HL-60 (cell line): ENCODE results near the gene FAM25C.
"Not testable (repeated sequence)": the region's sequence is repeated elsewhere in the genome, so short reads cannot be mapped to it uniquely, and the experiment has no call there.

Source experiments
- CTCF ChIP-seq: IDR thresholded peaks from one replicate; pipeline ENCODE4 v1.5.1; 2011; ENCODE audit warnings: low read length, control low read depth, inconsistent platforms; ENCODE audit not compliant: insufficient read depth
- GABPA ChIP-seq: IDR thresholded peaks from 2 replicates; pipeline ENCODE4 v1.6.1; 2012; ENCODE audit warnings: low read depth
- POLR2AphosphoS5 ChIP-seq: IDR thresholded peaks from 2 replicates; pipeline ENCODE4 v1.6.1; 2012; ENCODE audit warnings: low read depth
- REST ChIP-seq: IDR thresholded peaks from 2 replicates; pipeline ENCODE4 v1.6.1; 2012; ENCODE audit warnings: low read depth; ENCODE audit not compliant: insufficient replicate concordance
- SPI1 ChIP-seq: IDR thresholded peaks from 2 replicates; pipeline ENCODE4 v1.6.1; 2012; ENCODE audit warnings: low read depth, mild to moderate bottlenecking, borderline replicate concordance

DNA sequence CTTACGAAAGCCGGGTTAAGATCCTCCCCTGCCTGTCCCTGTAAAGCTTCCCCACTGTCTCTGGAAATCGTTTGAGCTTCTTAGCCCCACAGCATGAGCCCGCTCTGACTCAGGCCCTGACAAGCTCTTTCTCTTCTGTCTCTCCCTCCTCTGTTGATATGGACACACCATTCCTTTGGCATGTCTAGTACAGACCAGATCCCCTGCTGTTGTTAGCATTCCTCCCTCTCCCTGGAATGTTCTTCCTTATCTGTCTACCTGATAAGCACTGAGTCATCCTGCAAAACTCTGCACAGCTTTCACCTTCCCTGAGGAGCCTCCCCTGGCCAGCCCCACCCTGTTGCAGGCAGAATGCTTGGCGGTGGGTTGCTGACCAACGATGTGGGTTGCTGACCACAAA, 11.6 kb downstream of the FAM25C start:
- not testable (repeated sequence) for TF ChIP-seq POLR2AphosphoS5, CTCF, GABPA, REST, SPI1
